ENCODE measurements around the gene DNAJC1.
"Not testable (repeated sequence)": the region's sequence is repeated elsewhere in the genome, so short reads cannot be mapped to it uniquely, and the experiment has no call there.

The DNAJC1 gene

DNA sequence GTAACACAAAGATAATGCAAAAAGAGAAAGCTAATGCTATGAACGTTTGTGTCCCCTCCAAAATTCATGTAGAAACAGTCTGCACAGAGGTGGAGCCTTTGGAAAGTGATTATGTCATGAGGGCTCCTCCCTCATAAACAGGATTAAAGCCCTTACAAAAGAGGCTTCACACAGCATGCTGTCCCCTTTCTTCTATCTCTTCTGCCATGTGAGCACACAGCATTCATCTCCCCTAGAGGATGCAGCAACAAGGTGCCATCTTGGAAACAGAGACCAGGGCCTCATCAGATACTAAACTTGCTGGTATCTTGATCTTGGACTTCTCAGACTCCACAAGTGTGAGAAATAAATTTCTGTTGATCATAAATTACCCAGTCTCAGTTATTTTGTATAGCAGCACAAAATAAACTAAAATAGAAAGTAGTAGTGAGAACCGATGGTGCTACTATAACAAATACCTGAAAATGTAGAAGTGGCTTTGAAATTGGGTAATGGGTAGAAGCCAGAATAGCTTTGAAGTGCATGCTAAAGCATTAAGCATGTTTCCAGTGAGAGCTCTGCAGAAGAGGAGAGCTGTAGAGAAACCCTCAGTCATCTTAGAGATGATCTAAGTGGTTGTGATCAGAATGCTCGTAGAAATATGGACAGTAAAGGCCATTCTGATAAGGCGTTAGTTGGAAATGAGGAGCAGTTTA lies 108.7 kb downstream of the DNAJC1 start:
- DNase-seq, result no peak

DNA sequence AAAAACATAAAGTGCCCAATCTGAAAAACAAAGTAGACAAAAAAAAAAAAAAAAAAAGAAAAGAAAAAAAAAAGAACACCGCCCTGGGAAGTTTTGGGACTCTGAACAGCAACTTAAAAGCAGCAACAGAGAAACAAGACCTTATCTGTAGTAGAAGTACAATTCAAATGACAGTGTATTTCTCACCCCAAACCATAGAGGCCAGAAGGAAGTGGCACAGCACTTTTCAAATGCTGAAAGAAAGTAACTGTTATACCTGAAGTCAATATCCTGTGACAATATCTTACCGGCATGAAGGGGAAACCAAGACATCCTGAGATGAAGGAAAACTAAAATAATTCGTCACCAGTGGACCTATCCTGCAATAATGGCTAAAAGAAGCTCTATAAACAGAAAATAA lies 112.1 kb downstream of the DNAJC1 start:
- DNase-seq, result no peak

DNA sequence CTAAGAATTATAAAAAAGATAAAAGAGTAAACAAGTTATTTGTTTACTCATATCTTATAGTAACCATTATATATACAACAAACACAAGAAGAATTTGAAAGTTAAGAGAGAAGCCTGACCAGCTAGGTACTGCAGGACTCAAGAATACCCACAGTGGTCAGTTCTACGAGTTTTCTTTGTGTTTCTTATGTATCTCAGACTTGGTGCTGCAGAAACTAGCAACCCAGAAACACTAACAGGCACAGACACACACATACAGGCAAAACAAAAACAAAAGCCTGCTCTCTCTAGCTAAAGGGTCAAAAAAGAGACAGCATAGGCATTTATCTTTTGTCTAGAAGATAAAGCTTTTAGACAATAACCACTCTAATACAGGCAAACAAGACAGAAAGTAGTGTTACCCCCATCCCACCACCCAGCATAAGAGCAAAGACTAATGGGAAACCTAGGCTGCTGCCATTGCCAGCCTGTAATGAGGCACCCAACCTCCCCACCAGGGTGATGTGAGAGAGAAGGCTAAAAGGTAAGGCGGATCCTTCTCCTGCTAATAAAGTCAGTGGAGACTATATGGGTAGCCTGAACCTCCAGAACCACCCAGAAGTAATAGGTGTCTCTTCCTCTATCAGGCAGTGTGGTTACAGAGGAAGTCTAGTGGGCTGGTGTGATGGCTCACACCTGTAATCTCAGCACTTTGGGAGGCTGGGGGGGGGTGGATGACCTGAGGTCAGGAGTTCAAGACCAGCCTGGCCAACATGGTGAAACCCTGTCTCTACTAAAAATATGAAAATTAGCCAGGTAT lies 113.9 kb downstream of the DNAJC1 start:
- no peak for DNase-seq

DNA sequence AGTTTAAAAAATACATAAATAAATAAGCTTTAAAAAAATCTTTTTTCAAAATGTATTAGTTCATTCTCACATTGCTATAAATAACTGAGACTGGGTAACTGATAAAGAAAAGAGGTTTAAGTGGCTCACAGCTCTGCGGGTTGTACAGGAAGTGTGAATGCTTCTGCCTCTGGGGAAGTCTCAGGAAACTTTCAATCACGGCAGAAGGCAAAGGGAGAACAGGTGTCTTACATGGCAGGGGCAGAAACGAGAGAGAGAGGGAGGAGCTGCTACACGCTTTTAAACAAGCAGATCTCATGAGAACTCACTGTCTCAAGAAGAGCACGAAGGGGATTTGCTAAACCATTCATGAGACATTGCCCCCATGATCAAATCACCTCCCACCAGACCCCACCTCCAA lies 114.6 kb downstream of the DNAJC1 start:
- no peak for DNase-seq

DNA sequence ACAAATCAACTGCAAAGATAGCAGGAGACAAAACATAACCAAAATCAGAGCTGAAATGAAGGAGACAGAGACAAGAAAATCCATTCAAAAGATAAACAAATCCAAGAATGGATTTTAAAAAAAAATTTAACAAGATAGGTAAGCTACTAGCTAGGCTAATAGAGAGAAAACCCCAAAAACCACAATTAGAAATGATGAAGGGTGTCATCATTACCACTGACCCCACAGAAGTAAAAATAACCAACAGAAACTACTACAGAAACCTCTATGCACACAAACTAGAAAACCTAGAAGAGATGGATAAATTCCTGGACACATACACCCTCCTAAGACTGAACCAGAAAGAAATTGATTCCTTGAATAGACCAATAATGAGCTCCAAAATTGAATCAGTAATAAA lies 117.6 kb downstream of the DNAJC1 start:
- no peak for DNase-seq

DNA sequence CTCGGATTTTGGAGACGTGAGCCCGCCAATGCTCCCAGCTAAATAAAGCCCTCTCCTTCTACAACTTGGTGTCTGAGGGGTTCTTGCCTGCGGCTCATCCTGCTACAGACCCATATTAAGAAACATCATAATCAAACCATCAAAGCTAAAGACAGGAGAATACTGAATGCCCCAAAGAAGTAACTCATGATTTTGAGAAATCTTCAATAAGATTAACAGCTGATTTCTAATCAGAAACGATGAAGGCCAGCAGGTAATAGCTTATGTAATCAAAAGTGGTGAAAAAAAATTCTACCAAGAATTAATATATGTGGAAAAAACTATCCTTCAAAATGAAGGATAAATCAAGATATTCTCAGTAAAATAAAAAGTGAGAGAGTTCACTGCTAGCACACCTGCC lies 130.3 kb downstream of the DNAJC1 start:
- no peak for DNase-seq

DNA sequence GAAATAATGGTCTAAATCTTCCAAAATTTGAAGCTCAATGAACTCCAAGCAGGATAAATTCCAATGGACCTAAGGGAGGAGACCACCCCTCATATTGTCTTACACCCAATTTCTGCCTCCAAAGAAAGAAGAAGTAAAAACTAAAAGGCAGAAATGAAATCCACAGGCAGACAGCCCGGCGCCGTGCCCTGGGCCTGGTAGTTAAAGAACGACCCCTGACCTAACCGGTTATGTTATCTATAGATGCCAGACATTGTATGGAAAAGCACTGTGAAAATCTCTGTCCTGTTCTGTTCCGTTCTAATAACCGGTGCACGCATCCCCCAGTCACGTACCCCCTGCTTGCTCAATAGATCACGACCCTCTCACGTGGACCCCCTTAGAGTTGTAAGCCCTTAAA lies 130.8 kb downstream of the DNAJC1 start:
- DNase-seq, result not testable (repeated sequence)

DNA sequence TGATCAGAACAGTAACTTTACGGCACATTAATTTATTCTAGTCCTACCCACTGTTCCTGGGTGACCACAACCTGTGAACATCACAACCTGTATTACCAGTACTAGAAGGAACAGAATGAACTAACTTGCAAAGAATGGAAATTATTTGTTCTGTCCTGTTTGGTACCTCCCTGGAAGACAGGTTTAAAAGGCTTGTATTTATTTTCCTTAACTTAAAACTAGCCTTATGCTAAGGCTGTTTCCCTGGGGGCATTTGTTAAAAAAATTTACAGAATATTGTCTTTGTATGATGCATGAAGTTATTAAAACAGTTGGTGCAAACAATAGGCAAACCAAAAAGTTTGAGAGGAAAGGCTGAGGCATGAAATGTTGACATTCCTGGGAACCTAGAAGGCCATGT lies 132.7 kb downstream of the DNAJC1 start:
- no peak for DNase-seq

DNA sequence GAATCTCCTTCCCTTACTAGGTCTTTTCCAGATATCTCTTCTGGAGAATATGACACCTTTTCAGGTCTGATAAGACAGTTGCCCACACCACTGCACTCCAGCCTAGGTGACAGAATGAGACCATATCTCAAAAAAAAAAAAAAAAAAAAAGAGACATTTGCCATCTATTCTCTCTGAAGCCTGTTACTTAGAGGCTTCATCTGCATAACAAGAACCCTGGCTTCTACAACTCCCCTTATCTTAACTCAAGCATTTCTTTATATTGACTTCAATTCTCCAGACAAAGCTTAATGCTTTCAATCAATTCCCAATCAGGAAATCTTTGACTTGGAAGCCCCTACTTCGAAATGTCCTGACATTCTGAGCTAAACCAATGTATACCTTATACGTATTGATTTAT lies 134.4 kb downstream of the DNAJC1 start:
- not testable (repeated sequence) for DNase-seq

DNA sequence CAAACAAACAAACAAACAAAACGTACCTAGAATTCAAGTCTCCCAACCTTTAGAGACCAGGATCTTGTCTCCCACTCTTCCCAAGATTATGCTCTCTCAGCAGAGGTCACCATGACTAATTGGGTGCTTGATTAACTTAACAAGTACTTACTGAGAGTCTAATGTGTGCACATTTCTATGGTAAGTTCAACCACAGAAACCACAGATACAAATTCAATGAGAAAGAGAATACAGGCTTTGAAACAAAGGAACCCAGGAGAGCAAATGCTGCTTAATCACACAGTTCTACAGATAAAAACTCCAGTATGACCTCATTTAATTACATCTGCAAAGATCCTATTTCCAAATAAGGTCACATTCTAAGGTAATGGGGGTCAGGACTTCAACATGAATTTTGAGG lies 142.8 kb downstream of the DNAJC1 start:
- DNase-seq, result no peak

DNA sequence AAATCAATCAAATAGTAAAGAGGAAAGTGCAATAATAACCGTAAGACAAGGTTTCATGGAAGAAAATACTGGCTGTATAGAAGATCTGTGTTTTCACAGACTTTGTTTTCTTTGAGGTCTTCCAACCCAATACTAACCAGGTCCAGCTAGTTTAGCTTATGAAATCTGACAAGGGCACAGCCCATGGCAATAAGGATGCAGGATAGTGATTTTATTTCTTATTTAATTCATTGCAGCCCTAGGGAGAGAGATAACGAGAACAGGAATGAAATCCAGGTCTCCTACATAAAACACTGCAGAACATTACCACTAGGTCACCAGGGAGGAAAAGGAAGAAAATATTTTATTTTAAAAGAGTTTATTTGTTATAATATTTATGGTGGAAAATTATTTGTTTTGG lies 145.1 kb downstream of the DNAJC1 start:
- no peak for DNase-seq

DNA sequence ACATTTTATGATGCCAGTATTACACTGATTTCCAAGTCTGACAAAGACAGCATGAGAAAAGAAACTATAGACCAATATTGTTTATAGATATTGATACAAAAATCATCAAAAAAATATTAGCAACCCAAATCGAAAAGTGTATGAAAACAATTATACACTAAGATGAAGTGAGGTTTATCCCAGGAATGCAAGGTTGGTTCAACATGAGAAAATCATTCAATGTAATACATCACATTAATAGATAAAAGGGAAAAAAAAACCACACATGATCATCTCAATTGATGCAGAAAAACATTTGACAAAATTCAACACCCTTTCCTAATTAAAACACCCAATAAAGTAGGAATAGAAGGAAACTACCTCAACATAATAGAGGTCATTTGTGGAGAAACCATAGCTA lies 153.9 kb downstream of the DNAJC1 start:
- no peak for DNase-seq

DNA sequence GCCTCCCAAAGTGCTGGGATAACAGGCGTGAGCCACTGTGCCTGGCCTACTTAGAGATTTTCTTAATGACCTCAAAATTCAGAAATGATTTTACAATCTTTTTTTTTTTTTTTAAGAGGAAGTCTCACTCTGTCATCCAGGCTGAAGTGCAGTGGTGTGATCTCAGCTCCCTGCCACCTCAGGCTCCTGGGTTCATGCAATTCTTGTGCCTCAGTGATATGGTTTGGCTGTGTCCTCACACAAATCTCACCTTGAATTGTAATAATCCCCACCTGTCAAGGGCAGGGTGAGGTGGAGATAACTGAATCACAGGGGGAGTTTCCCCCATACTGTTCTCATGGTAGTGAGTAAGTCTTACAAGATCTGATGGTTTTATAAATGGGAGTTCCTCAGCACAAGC lies 159.9 kb downstream of the DNAJC1 start:
- no peak for DNase-seq

DNA sequence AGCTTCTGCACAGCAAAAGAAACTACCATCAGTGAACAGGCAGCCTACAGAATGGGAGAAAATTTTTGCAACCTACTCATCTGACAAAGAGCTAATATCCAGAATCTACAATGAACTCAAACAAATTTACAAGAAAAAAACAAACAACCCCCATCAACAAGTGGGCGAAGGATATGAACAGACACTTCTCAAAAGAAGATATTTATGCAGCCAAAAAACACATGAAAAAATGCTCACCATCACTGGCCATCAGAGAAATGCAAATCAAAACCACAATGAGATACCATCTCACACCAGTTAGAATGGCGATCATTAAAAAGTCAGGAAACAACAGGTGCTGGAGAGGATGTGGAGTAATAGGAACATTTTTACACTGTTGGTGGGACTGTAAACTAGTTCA lies 162.3 kb downstream of the DNAJC1 start:
- not testable (repeated sequence) for DNase-seq

DNA sequence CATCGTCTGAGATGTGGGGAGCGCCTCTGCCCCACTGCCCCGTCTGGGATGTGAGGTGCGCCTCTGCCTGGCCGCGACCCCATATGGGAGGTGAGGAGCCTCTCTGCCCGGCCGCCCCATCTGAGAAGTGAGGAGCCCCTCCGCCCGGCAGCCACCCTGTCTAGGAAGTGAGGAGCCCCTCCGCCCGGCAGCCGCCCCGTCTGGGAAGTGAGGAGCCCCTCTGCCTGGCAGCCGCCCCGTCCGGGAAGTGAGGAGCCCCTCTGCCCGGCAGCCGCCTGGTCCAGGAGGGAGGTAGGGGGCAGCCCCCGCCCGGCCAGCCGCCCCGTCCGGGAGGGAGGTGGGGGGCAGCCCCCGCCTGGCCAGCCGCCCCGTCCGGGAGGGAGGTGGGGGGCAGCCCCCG lies 166.0 kb downstream of the DNAJC1 start:
- not testable (repeated sequence) for DNase-seq

DNA sequence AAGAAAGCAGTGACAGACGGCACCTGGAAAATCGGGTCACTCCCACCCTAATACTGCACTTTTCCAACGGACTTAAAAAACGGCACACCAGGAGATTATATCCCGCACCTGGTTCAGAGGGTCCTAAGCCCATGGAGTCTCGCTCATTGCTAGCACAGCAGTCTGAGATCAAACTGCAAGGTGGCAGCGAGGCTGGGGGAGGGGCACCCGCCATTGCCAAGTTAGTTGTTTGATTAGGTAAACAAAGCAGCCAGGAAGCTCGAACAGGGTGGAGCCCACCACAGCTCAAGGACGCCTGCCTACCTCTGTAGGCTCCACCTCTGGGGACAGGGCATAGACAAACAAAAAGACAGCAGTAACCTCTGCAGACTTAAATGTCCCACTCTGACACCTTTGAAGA lies 169.0 kb downstream of the DNAJC1 start:
- not testable (repeated sequence) for DNase-seq

DNA sequence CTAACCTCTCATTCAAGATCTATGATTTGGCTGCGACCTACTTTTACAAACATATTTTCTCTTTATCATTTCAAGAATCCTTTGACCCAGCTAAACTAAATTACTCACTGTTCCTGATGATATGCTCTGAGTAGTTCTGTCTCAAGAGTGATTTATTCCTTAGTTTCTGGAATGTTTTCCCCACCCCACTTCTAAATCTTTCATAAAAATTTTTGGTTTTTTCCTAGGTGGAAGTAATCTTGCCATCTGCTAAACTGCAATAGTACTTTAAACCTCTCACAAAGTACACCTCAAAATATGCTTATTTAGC lies 170.8 kb downstream of the DNAJC1 start:
- DNase-seq, result no peak

DNA sequence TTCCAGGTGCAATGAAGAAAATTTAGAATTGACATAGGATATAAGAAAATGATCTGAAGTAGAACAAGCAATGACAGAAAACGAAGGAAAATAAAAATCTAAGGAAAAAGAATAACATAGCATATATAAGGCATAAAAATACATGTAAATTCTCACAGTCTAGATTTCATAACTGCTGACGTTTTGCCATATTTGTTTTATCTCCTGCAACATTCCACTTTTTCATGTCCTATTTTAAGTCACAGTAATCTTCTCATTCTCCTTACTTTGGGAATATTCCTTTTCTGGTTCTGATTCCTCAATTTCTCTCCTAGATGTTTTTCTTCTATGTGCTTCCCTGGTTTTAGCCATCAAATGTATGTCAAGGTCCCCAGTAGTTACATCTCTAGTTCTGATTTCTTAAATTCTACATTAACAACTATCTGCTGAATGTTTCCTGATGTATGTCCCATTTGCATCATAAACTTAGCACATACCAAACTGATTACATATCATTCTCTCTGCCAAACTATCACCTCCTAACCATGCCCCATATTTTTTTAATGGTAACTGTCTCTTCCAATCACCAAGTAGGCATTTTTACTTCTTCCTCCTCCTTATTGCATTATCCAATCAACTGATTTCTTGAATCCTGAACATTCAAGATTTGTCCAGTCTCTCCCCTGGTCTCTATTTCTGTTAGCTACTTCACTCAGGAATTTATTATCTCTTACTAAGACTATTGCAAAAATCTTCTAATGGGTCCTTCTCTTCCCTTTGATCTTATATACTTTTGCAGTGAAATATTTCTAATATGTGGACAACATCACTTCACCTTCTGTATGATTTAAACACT lies 171.3 kb downstream of the DNAJC1 start:
- no peak for DNase-seq

DNA sequence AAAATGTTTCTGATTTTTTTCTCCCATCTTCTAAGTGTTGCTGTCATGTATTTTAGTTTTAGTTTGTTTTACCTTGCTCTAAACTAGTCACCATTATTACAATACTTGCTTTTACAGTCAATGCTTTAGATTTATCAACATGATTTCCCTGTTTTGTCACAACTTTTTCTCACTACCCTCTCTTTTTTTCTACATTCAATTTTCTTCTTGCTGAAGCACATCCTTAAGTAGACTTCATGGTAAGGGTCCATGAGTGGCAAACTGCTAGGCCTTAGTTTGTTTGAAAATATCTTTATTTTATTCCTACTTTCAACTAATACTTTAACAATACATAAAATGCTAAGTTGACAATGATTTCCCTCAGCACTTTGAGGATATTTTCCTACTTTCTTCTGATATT lies 173.5 kb downstream of the DNAJC1 start:
- no peak for DNase-seq

DNA sequence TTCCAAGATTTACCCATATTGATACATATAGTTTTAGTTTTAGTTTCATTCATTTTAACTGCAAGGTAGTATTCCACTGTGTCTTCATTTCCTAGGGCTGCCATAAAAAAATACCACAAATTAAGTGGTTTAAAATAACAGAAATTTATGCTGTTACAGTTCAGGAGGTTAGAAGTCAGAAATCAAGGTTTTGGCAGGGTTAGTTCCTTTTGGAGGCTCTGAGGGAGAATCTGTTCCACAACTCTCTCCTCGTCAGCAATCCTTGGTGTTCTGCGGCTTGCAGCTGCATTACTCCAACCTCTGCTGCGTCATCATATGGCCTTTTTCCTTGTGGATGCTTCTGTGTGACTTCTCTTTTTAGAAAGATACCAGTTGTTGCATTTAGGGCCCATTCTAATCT lies 176.2 kb downstream of the DNAJC1 start:
- DNase-seq, result no peak

DNA sequence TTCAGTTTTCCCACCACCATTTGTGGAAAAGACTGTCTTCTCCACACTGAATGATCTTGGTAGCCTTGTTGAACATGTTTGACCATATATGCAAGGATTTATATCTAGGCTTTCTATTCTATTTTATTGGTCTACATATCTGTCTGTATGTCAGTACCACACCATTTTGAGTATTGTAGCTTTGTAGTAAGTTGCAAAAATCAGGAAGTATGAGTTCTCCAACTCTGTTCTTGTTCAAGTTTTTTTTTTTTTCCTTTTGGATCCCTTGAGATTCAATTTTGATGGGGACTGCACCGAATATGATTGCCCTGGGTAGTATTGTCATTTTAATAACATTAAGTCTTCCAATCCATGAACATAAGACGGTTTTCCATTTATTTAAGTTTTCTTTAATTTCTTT lies 176.8 kb downstream of the DNAJC1 start:
- no peak for DNase-seq

DNA sequence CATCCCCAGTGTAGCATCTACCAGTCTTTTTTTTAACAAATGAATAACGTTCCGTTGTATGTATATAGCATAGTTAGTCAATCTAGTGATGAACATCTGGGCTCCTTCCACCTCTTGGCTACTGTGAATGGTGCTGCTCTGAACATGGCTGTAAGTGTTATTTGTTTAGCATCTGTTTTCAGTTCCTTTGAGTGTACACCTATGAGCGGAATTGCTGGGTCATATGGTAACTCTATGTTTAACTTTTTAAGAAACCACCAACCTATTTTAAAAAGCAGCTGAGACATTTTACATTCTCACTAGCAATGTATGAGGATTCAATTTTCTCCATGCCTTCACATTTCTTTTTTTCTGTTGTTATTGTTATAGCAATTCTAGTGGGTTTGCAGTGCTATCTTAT lies 178.2 kb downstream of the DNAJC1 start:
- no peak for DNase-seq

DNA sequence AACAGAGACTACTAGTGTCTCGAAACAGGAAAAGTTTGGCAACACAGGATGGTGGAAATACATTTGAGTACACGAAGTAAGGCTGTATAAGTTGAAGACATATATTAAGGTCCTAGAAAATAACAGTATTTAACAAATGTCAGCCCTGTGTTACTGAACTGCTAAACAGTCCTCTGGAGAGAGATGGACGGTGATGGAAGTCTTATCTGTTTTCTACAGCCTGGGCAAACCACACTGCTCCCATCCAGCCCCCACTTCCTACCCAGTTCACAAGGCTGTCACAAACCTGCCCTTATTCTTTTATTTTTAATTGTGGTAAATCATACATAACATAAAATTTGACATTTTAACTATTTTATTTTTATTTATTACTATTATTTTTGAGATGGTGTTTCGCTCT lies 179.1 kb downstream of the DNAJC1 start:
- no peak for DNase-seq

DNA sequence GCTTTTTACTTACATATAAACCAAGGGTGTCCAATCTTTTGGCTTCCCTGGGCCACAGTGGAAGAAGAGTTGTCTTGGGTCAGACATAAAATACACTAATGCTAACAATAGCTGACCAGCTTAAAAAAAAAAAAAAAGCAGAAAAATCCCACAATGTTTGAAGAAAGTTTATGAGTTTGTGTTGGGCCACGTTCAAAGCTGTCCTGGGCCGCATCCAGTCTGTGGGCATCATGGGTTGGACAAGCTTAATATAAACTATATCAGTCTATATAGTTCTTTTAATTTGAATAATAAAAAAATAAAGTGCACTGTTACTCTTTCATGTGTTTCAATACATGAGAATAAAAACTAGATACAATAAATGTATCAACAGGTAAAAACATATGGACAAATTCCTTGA lies 179.9 kb downstream of the DNAJC1 start:
- DNase-seq, result no peak

All from T-helper 9 cell (primary cell).